SK-N-MC (cell line): ENCODE data around the gene ZNF44.

Source experiments
- EZH2 ChIP-seq: fragments of 200-600 bp; sonication (generic); IDR thresholded peaks from one replicate; pipeline ENCODE4 v1.6.1; 2017; ENCODE audit warnings: antibody characterized with exemption
- FOXP2 ChIP-seq: optimal IDR thresholded peaks from 2 replicates; pipeline ENCODE3; 2011; ENCODE audit warnings: mild to moderate bottlenecking, moderate library complexity; ENCODE audit not compliant: insufficient read depth; ENCODE audit errors: extremely low read length, control extremely low read depth
- POLR2AphosphoS5 ChIP-seq: IDR thresholded peaks from 2 replicates; pipeline ENCODE4 v1.6.1; 2012; ENCODE audit warnings: mild to moderate bottlenecking, low read depth, low read length, borderline replicate concordance

DNA sequence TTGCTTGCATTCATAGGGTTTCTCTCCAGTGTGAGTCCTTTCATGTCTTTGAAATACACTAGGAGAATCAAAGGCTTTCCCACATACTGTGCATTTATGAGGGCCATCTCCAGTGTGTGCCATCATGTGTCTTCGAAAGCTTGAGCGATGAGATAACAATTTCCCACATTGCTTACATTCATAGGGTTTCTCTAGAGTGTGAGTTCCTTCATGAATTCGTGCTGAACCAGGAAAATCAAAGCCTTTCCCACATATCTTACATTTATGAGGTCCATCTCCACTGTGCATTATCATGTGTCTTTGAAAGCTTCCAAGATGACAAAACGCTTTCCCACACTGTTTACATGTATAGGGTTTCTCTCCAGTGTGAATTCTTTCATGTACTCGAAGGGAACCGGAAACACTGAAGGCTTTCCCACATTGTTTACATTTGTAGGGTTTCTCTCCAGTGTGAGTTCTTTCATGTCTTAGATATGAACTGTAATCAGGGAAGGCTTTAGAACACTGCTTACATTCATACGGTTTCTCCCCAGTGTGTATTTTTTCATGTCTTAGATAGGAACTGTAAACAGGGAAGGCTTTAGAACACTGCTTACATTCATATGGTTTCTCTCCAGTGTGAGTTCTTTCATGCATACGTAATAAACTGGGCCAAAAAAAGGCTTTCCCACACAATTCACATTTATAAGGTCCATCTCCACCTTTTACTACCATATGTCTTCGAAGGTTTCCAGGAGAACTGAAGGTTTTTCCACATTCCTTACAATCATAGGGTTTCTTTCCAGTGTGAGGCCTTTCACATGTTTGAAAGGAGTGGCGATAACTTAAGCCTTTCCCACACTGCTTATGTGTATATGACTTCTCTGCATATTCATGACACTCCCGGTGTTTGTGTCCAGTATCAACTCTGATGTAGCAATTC, 21.4 kb downstream of the ZNF44 start:
- TF ChIP-seq POLR2AphosphoS5 (no peak), EZH2 (no peak), FOXP2 (no peak)
